ENCODE data around the gene FOXP1.

The FOXP1 gene

DNA sequence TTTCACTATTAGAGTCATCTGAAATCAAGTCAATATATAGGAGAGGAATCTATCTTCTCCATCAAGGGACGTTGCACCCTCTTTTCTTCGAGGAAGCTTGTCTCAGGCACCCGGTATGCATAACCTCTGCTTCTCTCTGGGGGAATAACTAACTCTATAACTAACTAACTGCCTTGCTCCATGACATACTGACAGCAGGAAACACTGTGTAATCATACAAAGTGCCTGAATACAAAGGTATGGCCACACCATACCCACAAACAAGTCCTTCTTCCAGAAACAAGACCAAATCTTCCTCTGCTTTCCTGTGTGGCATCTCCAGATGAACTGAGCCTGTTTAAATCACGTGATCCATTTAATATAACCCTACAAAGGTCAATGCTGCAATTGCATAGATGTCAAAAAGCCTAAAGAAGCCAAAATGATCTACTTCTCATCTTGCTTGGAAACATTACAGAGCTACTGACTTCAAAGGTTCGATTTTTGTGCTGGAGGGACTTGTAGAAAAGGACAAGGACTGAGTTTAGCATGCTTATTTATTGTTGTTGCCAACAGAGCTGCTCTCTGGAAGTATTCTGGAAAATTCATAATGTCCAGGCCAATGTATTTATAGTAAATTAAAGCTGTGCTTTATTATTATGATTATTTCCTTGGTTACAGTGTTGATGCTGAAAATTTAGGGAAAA is 380.5 kb downstream of the FOXP1 start:
- H3K27ac ChIP-seq (ENCODE audit: insufficient read depth, low read depth, low read length, poor library complexity, severe bottlenecking) = no peak overlapping the region
- 88 to 91% methylated on average over 5 of the region's 5 CpGs for WGBS, 2 experiments
- H3K27me3 ChIP-seq (ENCODE audit: control insufficient read depth, insufficient read depth, low read length, poor library complexity, severe bottlenecking) = no peaks in the 10 kb centered on the region
- no peaks in the 10 kb centered on the region for H3K9me3 ChIP-seq (ENCODE audit: control insufficient read depth, low read length)
- no peak overlapping the region for H3K4me3 ChIP-seq (ENCODE audit: insufficient read depth, low read depth, low read length)
- H3K36me3 ChIP-seq (ENCODE audit: control insufficient read depth, insufficient read depth, low read length) = no peaks in the 10 kb centered on the region
- H3K4me1 ChIP-seq (ENCODE audit: control insufficient read depth, insufficient read depth, low read length) = no peaks in the 10 kb centered on the region

DNA sequence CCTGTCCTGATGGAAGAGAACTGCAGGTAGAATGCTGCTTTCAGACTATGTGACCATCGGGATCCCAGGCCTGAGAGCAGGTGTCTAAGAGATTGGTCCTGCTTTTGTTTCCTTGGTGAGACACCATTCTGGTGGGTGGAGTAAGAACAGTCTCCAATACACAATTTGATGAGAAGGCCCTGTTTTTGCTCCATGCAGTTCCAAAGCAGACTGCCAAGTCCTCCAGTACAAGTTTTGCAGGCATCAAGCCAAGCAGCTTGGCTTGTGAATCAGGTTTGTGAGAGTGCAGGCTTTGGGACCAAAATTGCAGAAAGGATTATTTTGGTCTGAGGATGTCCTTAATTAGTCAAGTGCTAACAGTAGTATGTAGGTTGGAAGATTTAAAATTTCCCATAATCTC is 381.6 kb downstream of the FOXP1 start:
- 91 to 96% methylated on average over 1 of the region's 1 CpG for WGBS, 2 experiments
- H3K4me1 ChIP-seq (ENCODE audit: control insufficient read depth, insufficient read depth, low read length) = no peaks in the 10 kb centered on the region
- H3K9me3 ChIP-seq (ENCODE audit: control insufficient read depth, low read length) = no peaks in the 10 kb centered on the region
- H3K27me3 ChIP-seq (ENCODE audit: control insufficient read depth, insufficient read depth, low read length, poor library complexity, severe bottlenecking) = no peaks in the 10 kb centered on the region
- no peak overlapping the region for H3K4me3 ChIP-seq (ENCODE audit: insufficient read depth, low read depth, low read length)
- H3K27ac ChIP-seq (ENCODE audit: insufficient read depth, low read depth, low read length, poor library complexity, severe bottlenecking) = no peak overlapping the region
- H3K36me3 ChIP-seq (ENCODE audit: control insufficient read depth, insufficient read depth, low read length) = no peaks in the 10 kb centered on the region

DNA sequence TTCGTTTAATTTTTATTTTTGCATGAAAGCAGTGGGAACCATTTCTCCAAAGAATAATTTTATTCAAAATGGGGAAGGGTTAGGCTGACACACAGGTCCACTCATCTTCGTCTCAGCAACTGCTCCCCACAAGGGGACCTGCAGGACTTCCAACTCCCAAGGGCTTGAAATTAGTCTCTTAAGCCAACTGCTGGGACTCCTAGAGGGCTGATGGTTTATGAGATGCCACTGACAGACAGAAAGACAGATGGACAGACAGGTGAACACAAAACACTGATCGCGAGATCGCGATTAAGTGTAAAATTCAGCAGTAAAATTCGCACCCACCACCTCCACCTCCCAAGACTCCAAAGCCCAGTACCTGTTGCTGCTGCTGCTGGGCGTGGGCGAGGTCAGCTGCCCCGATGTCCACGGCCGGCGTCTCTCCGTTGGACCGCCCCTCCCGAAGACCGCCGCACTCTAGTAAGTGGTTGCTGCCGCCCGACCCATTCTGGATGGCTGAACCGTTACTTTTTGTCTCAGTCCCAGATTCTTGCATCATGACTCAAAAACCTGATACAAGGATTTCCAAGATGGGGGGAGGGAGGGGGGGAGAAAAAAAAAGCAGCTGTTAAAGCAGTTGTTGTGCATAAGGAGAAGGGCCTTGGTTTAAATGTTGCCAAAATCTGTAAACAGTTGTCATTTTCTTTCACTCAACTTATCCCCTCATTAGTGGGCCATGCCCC is 385.5 kb downstream of the FOXP1 start:
- peaks cover 7% of the 10 kb centered on the region for H3K4me1 ChIP-seq (ENCODE audit: control insufficient read depth, insufficient read depth, low read length)
- H3K9me3 ChIP-seq (ENCODE audit: control insufficient read depth, low read length) = no peaks in the 10 kb centered on the region
- WGBS, 2 experiments = 95 to 96% methylated on average over 20 to 21 of the region's 21 CpGs
- no peak overlapping the region for H3K27ac ChIP-seq (ENCODE audit: insufficient read depth, low read depth, low read length, poor library complexity, severe bottlenecking)
- no peaks in the 10 kb centered on the region for H3K36me3 ChIP-seq (ENCODE audit: control insufficient read depth, insufficient read depth, low read length)
- H3K27me3 ChIP-seq (ENCODE audit: control insufficient read depth, insufficient read depth, low read length, poor library complexity, severe bottlenecking) = no peaks in the 10 kb centered on the region
- no peak overlapping the region for H3K4me3 ChIP-seq (ENCODE audit: insufficient read depth, low read depth, low read length)

DNA sequence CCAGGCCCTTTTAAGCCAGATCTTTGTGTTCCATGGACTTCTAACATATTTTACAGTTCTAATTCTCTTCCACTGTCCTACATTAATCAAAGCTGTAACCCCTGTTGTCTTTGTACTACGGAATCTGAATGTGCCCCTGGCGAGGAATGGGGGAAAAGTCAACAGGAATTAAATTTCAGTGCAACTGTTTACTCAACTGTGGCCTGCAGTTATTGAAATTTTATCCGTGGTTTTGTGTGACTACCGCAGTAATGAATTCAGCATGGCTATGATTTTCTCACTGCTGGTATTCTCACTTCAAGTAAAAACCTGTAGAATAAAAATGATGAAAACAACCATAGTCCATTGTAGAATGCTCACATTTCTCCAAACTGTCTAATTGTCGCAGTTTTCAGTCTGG is 388.0 kb downstream of the FOXP1 start:
- WGBS, 2 experiments = 66 to 69% methylated on average over 5 of the region's 5 CpGs
- no peak overlapping the region for H3K27ac ChIP-seq (ENCODE audit: insufficient read depth, low read depth, low read length, poor library complexity, severe bottlenecking)
- no peaks in the 10 kb centered on the region for H3K27me3 ChIP-seq (ENCODE audit: control insufficient read depth, insufficient read depth, low read length, poor library complexity, severe bottlenecking)
- H3K9me3 ChIP-seq (ENCODE audit: control insufficient read depth, low read length) = no peaks in the 10 kb centered on the region
- no peak overlapping the region for H3K4me3 ChIP-seq (ENCODE audit: insufficient read depth, low read depth, low read length)
- H3K4me1 ChIP-seq (ENCODE audit: control insufficient read depth, insufficient read depth, low read length) = peaks cover 7% of the 10 kb centered on the region
- no peaks in the 10 kb centered on the region for H3K36me3 ChIP-seq (ENCODE audit: control insufficient read depth, insufficient read depth, low read length)

DNA sequence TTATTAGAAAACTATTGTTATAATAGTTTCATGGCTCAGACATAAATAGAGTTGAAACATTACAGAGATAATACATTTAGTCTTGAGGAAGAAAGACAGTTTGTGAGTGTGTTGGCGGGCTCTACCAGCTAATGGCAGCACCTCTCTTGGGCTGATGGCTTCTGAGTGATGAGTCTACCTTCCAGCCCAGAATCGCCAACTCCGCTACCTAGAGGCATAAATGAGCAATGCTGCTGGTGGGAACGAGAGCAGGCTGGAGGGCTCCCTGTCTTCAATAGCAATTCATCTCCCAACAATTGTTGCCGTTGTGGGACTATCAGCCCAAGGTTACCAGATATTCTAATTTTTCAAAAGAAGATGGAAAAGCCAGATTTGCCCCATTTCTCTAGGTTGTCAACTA is 388.7 kb downstream of the FOXP1 start:
- Histone ChIP-seq H3K27me3 (ENCODE audit: control insufficient read depth, insufficient read depth, low read length, poor library complexity, severe bottlenecking) (no peaks in the 10 kb centered on the region), H3K36me3 (ENCODE audit: control insufficient read depth, insufficient read depth, low read length) (no peaks in the 10 kb centered on the region), H3K27ac (ENCODE audit: insufficient read depth, low read depth, low read length, poor library complexity, severe bottlenecking) (no peak overlapping the region), H3K9me3 (ENCODE audit: control insufficient read depth, low read length) (no peaks in the 10 kb centered on the region), H3K4me1 (ENCODE audit: control insufficient read depth, insufficient read depth, low read length) (peaks cover 7% of the 10 kb centered on the region), H3K4me3 (ENCODE audit: insufficient read depth, low read depth, low read length) (no peak overlapping the region)
- WGBS, 2 experiments = 90 to 91% methylated on average over 5 of the region's 5 CpGs

DNA sequence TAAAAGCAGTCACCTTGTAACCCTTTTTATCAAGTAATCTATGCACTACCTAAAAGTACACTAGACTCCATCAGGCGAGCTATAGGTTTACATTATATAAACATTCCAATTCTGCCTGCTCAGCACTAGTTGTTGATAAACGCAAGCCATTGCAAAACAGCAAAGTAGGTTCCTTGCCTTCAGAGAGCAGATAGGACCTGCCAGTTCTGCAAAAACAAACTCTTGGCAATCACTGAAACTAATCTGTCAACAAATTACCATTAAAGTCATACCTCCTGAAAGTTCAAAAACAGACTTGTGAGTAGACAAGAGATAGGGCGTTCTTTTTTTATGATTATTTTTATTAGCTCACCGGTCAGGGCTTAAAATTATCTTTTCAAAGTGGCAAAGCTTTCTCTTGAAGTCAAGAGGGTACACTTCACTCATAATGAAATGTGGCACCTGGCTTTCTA is 392.5 kb downstream of the FOXP1 start:
- Histone ChIP-seq H3K4me1 (ENCODE audit: control insufficient read depth, insufficient read depth, low read length) (peaks cover 7% of the 10 kb centered on the region), H3K9me3 (ENCODE audit: control insufficient read depth, low read length) (no peaks in the 10 kb centered on the region), H3K27me3 (ENCODE audit: control insufficient read depth, insufficient read depth, low read length, poor library complexity, severe bottlenecking) (no peaks in the 10 kb centered on the region), H3K27ac (ENCODE audit: insufficient read depth, low read depth, low read length, poor library complexity, severe bottlenecking) (no peak overlapping the region), H3K4me3 (ENCODE audit: insufficient read depth, low read depth, low read length) (no peak overlapping the region), H3K36me3 (ENCODE audit: control insufficient read depth, insufficient read depth, low read length) (no peaks in the 10 kb centered on the region)
- 93 to 97% methylated on average over 4 of the region's 4 CpGs for WGBS, 2 experiments

DNA sequence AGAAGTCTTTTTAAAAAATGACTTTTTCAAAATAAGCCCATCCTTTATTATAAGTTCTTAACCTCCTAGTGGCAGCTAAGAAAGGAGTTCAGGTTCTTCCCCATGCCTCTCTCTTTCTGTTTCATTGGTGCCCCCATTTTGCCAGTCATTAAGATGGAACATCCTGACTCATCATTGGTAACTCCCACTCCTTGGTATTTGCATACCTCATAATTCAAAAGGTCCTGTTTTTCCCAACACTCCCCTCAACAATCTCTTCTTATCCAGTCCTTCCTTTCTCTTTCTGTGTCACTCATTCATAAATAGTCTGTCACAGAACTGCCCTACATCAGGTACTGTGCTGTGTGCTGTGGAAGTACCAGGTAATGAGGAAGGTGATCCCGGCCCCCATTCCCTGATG is 394.0 kb downstream of the FOXP1 start:
- Histone ChIP-seq H3K9me3 (ENCODE audit: control insufficient read depth, low read length) (no peaks in the 10 kb centered on the region), H3K4me3 (ENCODE audit: insufficient read depth, low read depth, low read length) (no peak overlapping the region), H3K36me3 (ENCODE audit: control insufficient read depth, insufficient read depth, low read length) (no peaks in the 10 kb centered on the region), H3K27ac (ENCODE audit: insufficient read depth, low read depth, low read length, poor library complexity, severe bottlenecking) (no peak overlapping the region), H3K27me3 (ENCODE audit: control insufficient read depth, insufficient read depth, low read length, poor library complexity, severe bottlenecking) (no peaks in the 10 kb centered on the region), H3K4me1 (ENCODE audit: control insufficient read depth, insufficient read depth, low read length) (no peaks in the 10 kb centered on the region)
- WGBS, 2 experiments = 93 to 95% methylated on average over 1 of the region's 1 CpG

DNA sequence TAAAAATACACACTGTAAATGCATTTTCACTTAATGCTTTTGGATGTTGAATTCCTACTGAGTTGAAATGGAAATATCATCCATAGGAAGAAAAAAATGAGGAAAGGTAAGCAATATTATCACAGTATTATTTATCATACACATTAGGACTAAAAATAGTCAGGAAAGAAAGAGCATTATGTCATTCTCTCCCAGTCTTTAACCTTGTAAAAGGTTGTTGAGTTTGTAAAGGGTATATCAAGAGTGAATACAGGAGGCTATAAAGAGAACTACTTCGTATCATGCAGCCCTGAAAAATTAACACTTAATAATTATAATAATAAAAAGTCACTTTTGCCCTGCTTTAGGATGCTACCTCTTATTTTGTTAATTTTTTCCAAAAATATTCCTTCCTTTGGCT is 395.8 kb downstream of the FOXP1 start:
- Histone ChIP-seq H3K4me1 (ENCODE audit: control insufficient read depth, insufficient read depth, low read length) (no peaks in the 10 kb centered on the region), H3K27me3 (ENCODE audit: control insufficient read depth, insufficient read depth, low read length, poor library complexity, severe bottlenecking) (no peaks in the 10 kb centered on the region), H3K4me3 (ENCODE audit: insufficient read depth, low read depth, low read length) (no peak overlapping the region), H3K36me3 (ENCODE audit: control insufficient read depth, insufficient read depth, low read length) (no peaks in the 10 kb centered on the region), H3K27ac (ENCODE audit: insufficient read depth, low read depth, low read length, poor library complexity, severe bottlenecking) (no peak overlapping the region), H3K9me3 (ENCODE audit: control insufficient read depth, low read length) (no peaks in the 10 kb centered on the region)
- no CpG with 5 or more reads among the region's 1 CpG for WGBS, 2 experiments

DNA sequence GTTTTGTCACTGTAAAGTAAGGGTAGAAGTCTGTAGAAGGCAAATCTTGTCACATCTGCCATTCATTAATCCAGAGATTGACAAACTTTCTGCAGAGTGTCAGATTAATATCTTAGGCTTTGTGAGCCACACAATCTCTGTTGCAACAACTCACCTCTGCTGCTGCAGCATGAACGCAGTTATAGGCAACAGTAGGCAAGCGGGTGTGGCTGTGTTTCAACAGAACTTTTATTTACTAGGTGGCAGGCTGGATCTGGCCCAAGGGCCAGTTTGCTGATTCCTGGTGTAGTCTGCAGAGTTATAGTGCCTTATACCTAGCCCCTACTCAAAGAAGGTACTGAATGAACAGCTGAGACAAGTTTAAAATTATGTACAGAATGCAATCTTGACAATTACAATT is 396.7 kb downstream of the FOXP1 start:
- no peaks in the 10 kb centered on the region for H3K4me1 ChIP-seq (ENCODE audit: control insufficient read depth, insufficient read depth, low read length)
- 94 to 95% methylated on average over 2 of the region's 2 CpGs for WGBS, 2 experiments
- no peaks in the 10 kb centered on the region for H3K36me3 ChIP-seq (ENCODE audit: control insufficient read depth, insufficient read depth, low read length)
- no peaks in the 10 kb centered on the region for H3K27me3 ChIP-seq (ENCODE audit: control insufficient read depth, insufficient read depth, low read length, poor library complexity, severe bottlenecking)
- no peaks in the 10 kb centered on the region for H3K9me3 ChIP-seq (ENCODE audit: control insufficient read depth, low read length)
- no peak overlapping the region for H3K27ac ChIP-seq (ENCODE audit: insufficient read depth, low read depth, low read length, poor library complexity, severe bottlenecking)
- H3K4me3 ChIP-seq (ENCODE audit: insufficient read depth, low read depth, low read length) = no peak overlapping the region

DNA sequence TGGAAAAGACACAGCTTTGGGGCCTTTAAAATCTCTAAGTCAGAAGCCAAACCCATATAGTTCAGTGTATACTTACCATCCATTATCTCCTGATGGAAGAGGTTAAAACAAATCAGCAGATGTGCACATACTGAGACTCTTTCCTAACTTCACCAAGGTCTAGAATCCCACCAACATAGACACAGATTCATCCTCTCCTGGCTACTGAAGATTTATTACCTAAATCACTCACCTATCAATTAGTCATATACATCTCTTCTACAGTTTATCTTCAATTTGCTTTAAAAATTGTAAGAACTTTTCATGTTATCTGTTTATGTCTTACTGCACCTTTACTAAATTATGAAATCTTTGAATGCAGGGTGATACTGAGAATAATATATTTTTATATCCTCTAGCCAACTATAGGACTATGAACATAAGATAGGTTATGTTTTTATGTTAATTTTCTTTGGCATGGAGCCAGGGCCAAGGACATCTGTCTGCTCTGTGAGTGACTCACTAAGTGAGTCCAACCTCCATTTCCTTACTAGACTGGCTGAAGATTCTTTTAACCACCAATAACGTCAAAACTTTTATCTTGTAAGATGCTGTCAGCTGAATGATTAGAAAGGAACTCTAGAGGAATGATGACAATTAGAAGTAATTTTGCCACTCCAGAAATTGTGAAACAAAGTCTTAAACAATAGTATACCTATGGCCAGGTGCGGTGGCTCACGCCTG is 397.6 kb downstream of the FOXP1 start:
- Histone ChIP-seq H3K4me1 (ENCODE audit: control insufficient read depth, insufficient read depth, low read length) (no peaks in the 10 kb centered on the region), H3K9me3 (ENCODE audit: control insufficient read depth, low read length) (no peaks in the 10 kb centered on the region), H3K4me3 (ENCODE audit: insufficient read depth, low read depth, low read length) (no peak overlapping the region), H3K36me3 (ENCODE audit: control insufficient read depth, insufficient read depth, low read length) (no peaks in the 10 kb centered on the region), H3K27me3 (ENCODE audit: control insufficient read depth, insufficient read depth, low read length, poor library complexity, severe bottlenecking) (no peaks in the 10 kb centered on the region), H3K27ac (ENCODE audit: insufficient read depth, low read depth, low read length, poor library complexity, severe bottlenecking) (no peak overlapping the region)
- whole genome bisulfite sequencing, 2 experiments = 93 to 94% methylated on average over 3 of the region's 3 CpGs

All from ectodermal cell (in vitro differentiated cells).